HK-2 (cell line): Measurements from ENCODE around the gene CD46.
A peak's percentile ranks its signal among the peaks of the same experiment; 100 is the strongest.

Source experiments
- DNase-seq: peaks from one replicate; pipeline ENCODE4 v3.0.0-alpha.2; 2018; ENCODE audit not compliant: unreplicated experiment

Gene CD46

DNA sequence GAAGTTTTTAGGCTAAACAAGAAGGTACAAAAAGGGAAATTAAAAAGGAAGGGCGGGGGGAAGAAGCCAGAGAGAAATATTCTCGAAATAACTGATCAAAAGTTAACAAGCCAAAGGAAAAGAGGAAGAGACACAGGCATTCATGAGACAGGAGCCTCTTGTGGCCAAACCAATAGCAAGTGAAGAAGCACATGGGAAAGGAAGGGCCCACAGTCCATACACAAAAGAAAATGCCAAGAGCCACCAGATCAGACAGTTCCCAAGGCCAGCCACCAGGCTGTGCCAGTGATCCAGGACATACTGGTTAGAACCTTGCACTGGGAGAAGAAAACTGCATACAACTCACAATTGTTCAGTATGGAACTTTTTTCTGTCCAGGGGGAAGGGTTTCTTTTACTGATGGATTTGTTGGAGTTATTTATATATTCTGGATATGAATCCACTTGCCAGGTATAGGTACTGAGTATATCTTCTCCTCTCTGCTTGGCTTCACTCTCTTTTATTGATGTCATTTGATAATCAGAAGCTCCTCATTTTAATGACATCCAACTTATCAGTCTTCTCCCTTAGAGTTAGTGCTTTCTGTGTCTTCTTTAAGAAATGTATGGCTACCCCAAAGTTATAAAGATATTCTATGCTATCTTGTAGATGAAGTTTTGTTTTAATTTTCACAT lies 76.8 kb downstream of the CD46 start:
- DNase-seq: peak; percentile 65

DNA sequence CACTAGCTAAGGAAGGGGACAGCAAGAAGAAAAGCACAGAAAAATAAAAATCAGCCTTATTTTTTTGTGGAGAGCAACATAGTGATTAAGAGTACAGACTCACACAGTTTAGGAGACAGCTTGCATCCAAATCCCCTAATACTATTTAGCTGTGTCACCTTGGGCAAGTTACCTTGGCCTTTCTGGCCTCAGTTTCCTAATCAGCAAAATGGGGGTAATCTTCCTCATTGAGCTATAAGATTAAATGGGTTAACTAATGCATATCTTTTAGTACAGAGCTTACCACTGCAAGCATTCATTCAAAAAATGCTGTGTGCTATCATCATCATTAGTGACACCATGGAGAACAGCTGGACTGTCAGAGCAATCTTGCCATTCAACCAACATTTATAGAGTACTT lies 77.7 kb downstream of the CD46 start:
- no peak for DNase-seq

DNA sequence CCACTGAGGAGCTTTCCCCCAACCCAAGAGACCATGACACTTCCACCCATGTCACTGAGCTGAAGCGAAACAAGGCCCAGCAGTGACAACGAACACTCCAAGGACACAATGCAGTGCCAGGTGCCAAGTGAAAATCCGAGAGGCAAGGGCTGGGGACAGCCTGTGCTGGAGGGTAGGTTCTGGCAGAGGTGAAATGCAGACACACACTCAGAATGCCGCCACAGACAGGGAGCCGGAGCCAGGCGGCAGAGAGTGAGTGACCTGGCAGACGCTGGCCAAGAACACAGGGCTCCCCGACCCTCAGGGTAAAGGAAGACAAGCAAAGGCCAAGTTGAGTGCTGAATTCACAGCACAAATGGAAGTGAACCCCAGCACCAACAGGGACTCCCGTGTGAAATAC lies 78.9 kb downstream of the CD46 start:
- DNase-seq: no peak

DNA sequence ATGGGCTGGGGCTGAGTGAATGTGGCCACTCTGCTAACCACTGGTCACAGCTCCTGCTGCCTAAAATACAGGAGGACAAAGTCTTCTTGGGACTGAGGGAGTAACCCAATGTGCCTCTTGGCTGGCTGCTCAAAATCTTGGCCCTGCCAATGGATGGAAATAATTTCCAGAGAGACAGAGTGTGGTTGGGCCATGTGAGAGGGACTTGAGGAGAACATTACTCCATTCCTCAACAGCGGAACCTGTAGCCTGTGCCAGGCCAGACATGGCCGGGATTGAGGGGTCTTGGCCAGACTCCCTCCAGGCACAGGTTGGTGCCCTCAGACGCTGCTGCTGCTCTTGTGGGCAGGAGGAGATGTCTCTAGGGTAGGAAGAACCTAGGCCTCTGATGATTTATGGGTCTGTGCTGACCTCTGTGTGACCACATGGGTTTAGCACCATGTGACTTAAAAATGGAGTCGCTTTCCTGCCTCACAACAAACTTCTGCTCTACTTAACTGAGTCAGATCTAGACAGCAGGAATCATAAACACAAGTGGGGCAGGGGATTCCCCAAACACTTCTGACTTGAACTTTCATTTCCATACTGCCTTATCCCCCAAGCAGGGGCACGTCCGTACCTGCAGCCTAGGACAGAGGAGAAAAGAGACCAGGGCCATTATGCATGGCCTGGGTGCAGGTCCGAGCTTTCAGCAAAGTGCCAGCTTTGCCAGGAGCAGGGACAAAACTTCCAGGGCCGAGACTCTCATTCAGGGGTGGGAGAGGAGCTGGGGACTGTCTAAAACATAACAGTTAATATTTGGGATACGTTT lies 79.9 kb downstream of the CD46 start:
- DNase-seq: no peak

DNA sequence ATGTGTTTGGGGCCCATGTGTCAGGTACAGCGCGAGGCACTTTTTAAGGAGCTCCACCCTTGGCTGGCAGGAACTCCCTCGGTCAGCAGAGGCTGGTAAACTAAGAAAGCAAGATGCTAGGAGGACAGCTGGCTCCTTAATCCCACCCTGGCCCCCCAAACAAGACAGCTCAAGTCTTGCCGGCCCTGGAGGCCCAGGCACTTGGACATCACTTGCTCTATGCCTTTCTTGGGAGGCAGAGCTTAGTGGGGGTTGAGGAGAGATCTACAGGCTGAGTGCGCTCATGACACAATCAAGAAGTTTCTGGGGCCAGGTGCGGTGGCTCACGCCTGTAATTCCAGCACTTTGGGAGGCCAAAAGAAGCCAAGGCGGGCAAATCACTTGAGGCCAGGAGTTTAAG lies 80.9 kb downstream of the CD46 start:
- DNase-seq: no peak

DNA sequence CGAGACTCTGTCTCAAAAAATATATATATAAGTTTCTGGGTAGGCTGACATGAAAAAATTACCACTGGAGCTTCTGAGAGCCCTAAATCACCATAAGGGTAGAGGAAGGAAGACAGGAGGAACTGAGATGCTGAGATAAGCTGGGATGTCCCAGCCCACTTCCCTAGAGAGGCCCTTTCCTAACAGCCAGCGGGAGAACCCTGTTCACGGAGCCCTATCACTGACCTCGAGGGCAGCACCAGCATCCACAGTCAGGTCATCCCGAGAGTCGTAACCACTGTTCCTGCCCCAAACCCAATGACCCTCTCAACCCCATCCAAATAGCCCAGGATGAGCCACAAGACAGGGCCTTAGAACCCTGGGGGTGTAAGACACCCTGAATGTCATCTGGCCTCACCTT lies 81.5 kb downstream of the CD46 start:
- DNase-seq: no peak

DNA sequence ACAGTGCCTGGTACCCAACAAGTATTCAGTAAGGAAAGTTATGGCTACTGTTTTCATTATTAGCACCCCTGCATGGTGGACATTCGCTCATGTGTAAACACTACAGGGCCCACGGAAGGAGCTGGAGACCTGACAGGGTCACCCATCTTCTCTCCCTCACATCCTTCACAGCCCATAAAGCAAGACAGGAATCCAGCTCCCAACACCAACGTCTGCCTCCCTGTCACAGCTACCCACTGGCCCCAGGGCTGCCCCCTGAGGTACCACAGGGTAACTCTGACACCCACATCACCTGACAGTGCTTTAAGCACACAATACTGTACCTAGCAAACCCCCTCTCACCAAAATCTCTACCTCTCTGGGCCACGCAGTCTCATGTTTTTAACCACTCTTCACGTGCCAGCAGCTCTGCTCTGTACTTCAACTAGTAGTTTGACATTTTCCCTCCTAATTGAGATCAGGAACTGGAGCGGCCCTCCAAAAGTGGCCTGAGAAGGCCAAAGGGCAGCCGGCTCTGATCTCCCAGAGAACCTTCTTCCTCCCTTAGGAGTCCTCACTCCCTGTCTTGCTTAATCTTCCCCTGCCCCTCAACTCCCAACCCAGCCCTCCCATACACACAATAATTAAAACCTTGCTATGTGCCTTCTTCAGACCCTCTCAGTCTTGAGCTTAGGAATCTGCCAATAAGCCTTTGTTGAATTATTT lies 82.3 kb downstream of the CD46 start:
- no peak for DNase-seq

DNA sequence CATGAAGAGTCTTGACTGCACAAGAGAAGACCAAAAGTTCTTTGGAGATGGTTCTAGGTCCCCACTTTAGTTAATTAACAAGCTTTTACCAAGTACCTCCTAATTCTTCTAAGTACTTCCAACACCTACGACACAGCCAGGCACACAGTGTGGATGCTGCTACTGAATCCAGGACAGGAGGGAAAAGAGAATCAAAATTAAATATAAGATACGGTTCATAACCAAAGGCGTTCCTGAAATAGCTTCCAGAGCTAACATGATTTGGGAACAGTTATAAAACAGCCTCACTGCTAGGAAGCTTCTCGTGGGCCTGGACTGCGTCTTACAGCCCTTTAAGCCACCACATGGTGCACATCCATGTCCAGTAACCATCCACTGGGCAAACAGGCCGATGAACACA lies 84.1 kb downstream of the CD46 start:
- no peak for DNase-seq

DNA sequence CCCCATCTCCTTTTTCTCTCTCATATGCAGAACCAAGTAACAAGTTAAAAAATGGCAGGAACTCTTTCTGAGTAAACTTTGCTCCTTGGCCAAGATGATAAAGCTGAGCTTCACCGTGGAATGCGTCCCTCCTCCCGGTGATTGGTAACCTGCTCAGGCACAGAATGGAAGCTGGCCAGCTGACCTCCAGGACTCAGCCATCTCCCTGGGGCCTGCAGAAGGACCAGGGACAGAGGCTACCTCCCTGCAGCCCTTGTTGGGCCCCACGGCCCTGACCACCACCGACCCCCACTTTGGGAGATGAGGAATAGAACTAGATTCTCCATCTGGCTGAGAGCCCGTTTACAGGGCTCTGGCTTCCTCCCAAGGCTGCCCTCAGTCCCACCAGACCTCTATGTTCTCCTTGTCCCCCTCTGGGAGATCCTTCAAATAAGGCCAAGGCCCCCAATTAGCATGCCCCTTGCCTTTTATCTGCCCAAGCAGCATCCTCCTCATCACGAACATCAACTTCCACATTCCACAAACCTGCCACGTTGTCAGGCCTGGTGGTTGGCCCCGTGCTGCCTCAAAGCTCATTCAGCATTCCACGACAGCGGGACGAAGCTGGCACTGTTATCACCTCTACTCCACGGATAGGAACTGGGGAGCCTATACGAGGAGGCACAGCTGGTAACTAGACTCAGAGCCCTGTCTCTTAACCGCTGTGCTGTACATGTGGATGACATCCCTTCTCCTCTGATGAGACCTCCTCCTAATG lies 84.9 kb downstream of the CD46 start:
- no peak for DNase-seq

DNA sequence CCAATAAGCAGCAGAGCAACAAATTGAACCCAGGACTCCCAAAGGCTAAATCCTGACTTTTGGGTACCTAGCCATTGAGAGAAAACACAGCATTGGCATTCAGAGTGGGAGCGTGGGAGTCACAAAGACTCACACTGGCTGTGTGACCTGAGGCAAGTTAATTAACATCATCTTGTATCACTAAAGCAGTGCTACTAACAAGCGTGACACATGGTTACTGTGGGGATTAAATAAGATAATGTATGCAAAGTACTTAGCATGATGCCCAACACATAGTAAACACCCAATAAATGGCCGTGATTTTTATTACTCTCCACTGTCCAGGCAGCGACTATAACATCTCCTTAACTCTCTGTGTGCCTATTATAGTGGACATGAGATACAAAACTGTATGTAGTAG lies 85.8 kb downstream of the CD46 start:
- no peak for DNase-seq

DNA sequence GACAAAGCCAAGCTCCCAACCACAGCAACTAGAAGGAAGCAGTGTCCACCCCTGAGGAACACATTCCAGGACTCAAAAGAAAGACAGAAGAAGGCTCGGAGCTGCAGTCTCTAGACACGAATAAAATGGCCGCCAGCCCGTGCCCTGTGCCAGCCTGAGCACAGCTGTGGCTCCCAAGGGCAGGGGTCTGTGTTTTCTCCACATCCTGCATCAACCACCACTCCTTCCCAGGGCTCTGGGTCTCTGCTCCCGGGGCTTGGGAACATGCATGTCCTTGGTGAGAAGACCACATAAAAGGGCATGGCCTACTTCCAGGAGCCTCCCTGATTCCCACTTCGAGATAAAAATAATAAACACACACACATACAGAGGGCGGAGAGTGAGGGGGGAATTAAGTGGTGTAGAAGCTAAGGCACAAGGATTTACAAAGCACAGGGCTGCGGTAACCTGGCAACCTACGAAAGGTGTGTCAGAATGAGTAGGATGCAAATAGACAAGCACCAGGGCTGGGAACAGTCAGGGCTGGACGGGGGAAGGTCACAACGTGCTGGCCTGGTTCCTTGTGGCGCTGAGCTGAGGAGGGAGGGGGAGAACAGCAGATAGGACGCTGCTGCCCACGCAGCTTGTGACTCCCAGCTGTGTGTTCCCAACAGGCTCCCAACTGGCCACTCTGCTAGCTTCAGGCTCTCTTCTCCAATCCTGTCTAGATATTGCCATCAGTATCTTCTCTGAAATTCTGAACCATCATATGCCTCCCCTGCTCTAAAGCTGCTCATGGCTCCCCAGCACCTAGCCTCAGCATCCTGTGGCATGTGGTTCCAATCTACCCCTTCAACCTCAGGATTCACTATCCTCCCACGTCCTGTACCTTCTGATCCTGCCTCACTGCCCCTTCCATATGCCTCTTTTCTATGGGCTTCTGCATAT lies 86.6 kb downstream of the CD46 start:
- DNase-seq: no peak

DNA sequence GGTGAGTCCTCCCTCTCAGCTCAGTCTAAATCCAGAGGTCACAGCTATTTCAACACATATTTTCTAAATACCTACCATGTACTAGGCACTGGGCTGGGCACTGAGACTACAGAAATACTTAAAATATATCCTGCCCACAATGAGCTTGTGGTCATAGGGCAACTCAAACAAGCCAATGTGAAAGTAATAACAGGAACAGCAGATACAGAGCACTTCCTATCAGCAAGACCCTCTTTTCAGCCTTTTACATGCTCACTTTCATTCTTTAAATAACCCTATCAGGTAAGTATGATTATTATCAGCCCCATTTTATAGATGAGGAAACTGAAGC lies 87.2 kb downstream of the CD46 start:
- DNase-seq: no peak

DNA sequence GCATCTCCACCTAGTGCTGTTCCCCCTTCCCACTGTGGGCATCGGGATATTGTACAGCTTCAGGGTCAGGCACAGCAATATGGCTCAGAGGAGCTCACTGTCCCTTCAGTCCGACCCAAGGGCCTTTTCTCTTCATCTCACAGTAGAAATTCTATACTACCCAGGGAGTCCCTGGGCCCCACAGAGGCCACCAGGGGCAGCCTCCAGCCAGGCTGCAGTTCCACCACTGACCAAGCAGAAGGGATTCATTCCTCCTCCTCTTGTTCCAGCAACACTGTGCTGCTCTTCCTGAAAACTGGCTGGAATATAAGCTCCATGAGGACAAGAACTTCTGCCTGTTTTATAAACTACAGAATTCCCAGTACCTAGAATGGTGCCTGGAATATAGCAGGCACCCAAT lies 88.5 kb downstream of the CD46 start:
- no peak for DNase-seq

DNA sequence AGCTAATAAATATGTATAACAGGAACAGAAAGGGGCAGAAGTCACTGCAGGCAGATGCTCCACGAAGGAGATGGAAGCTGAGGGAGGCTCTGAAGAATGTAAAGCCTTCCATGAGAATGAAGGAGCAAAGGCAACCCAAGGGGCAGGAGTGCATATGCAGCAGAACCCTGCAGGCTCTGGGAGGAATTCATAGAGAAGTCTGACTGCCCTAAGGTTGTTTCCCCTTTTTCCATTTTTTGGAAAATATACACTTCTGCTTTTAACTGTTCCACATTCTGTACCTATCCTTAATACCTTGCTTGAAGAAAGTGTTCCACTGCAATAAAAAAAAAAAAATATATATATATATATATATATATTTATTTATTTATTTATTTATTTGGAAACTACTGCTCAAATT lies 89.4 kb downstream of the CD46 start:
- no peak for DNase-seq

DNA sequence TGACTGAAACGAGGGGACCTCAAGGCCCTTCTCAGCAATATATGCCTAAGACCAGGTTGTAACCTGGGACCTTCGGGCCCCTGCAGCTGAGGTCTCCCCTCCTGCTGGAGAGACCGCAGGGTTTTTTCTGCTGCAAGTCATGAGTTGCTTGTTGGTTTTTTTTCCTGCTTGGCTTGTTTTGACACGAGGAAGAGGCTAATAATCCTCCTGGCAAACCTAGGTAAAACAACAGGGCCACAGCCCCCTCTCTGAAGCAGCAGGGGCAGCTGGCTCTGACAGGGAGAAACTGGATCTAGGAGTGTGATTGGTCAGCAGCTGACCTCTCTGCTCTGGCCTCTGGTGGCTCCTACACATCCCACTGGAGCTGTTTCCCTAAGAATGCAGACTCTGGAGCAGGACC lies 90.0 kb downstream of the CD46 start:
- no peak for DNase-seq

DNA sequence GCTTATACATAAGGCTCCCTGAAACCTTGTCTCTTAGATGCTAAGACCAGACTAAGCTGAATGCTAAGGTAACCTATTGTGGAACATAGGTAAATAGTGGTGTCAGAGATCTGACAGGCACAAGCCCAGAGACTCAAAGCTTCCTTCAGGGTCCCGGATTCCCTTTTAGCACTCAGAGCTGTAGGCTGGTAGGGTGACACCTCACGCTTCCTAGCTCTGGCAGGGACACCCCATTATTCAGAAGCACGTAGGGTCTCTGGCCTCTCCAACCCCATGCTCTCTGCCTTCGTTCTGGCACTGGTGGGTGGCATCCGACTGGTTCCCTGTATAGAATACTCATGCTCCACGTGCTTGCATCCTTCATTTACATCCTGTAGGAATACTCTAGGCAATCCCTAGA lies 90.7 kb downstream of the CD46 start:
- DNase-seq: no peak

DNA sequence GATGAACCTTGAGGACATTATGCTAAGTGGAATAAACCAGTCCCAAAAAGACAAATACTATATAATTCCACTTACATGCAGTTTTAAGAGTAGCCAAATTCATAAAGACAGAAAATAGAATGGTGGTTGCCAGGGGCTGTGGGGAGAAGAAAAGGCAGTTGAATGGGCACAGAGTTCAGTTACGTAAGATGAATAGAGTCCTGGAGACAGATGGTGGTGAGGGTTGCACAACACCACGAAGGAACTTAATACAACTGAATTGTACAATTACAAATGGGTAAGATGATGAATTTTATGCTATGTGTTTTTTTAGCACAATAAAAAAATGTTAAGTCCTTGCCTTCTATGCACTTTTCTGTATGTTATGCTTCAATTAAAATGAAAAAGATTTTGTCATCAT lies 92.5 kb downstream of the CD46 start:
- no peak for DNase-seq
